Suprapubic skin (tissue), 4 donors: ENCODE data around the gene PGM2L1. TPM values are rescaled to one million over a fixed set of nuclear protein-coding genes. Genes with fewer than 3 reads are reported as not detected.
"Not testable (repeated sequence)": the region's sequence is repeated elsewhere in the genome, so short reads cannot be mapped to it uniquely, and the experiment has no call there.

Source experiments
- DNase-seq, 2 donors: peaks; one replicate each; pipeline ENCODE4 v3.0.0-alpha.2; 2019; ENCODE audit warnings: low spot score in 2 of 2
- H3K27ac ChIP-seq: fragments of 200-600 bp; sonication (generic); one replicate; pipeline ENCODE4 v1.5.1; 2019
- H3K27me3 ChIP-seq: fragments of 200-600 bp; sonication (generic); one replicate; pipeline ENCODE4 v1.5.1; 2019
- H3K36me3 ChIP-seq: fragments of 200-600 bp; sonication (generic); one replicate; pipeline ENCODE4 v1.5.1; 2019
- H3K4me1 ChIP-seq: fragments of 200-600 bp; sonication (generic); one replicate; pipeline ENCODE4 v1.5.1; 2019
- H3K4me3 ChIP-seq: fragments of 200-600 bp; sonication (generic); one replicate; pipeline ENCODE4 v1.5.1; 2019; ENCODE audit warnings: mild to moderate bottlenecking
- H3K9me3 ChIP-seq: fragments of 200-600 bp; sonication (generic); one replicate; pipeline ENCODE4 v1.5.1; 2019
- CTCF ChIP-seq, 2 donors: fragments of 200-600 bp in 1 of 2; fragments of 450-650 bp in 1 of 2; sonication (generic) in 1 of 2; IDR thresholded peaks; one replicate each; pipeline ENCODE4 v1.5.1; 2016 to 2019; ENCODE audit warnings: antibody characterized with exemption in 2 of 2, mild to moderate bottlenecking in 1 of 2, moderate library complexity in 1 of 2
- EP300 ChIP-seq: sonication (generic); formaldehyde crosslinking; IDR thresholded peaks from one replicate; pipeline ENCODE4 v1.6.1; 2017; ENCODE audit warnings: antibody characterized with exemption
- POLR2A ChIP-seq, 2 donors: fragments of 450-650 bp; IDR thresholded peaks; one replicate each; pipeline ENCODE4 v1.6.1; 2017; ENCODE audit warnings: antibody characterized with exemption in 2 of 2, mild to moderate bottlenecking in 2 of 2, moderate library complexity in 2 of 2
- POLR2AphosphoS5 ChIP-seq, 3 donors: sonication (generic); formaldehyde crosslinking; IDR thresholded peaks; one replicate each; pipeline ENCODE4 v1.6.1; 2017; ENCODE audit warnings: antibody characterized with exemption in 3 of 3
- WGBS: methylation state at CpG from one replicate; pipeline ENCODE4 v1.1.5; 2018; 5-methylcytosine and 5-hydroxymethylcytosine counted together
- total RNA-seq, 4 donors: library from RNA; depleted of rRNA; stranded (reverse); fragments of >200 nt; gene quantifications; one replicate each; pipeline ENCODE4 v1.1.0, GENCODE V29; 2016

Gene PGM2L1
- total RNA-seq, 4 donors from 2014 or later = 0.91 to 3.9 (median 2.0) TPM

DNA sequence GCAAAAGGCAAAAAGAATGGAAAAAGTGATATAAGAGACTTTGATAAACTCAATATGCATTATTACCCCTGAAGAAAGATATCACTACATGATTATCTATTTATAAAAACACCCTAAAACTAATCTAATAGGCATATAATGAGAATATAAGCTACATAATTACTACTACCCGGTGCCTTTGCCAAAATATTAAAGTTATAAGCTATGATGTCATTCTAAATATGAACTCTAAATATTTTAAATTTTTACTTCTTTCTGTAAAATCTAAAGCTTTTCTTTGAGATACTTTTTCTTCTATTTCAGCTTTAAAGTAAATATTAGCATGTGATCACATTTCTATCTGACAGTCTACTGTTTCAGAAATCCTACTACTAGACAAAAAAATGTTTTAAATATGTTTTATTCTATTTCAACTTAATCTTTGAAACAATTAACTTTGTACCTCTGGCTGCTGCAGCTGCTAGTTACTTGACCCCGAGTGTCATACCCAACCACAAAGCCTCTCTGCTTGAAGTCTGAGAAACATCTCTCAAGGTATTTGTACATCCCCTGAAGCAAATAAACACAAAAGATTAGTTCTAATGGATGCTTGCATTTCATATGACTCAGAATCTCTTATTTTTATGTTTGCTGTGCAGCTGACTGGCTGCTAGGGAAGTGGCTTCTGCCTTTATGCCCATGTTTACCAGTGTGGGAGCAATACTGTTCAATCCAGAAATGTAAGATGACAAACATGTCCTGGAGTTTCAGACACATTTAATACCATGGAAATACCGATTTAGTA, 26.8 kb downstream of the PGM2L1 start:
- Histone ChIP-seq H3K27me3 (no peaks in the 10 kb centered on the region), H3K27ac (no peak overlapping the region), H3K9me3 (no peaks in the 10 kb centered on the region), H3K36me3 (peaks cover 10% of the 10 kb centered on the region), H3K4me3 (no peak overlapping the region), H3K4me1 (no peaks in the 10 kb centered on the region)
- TF ChIP-seq EP300 (no peak), POLR2A (IDR thresholded peaks at IDR 0.05) (no peak), CTCF (IDR thresholded peaks at IDR 0.05) (no peak), POLR2AphosphoS5 (IDR thresholded peaks at IDR 0.05) (no peak)
- 80% methylated on average over 3 of the region's 3 CpGs for WGBS
- no peak for DNase-seq

DNA sequence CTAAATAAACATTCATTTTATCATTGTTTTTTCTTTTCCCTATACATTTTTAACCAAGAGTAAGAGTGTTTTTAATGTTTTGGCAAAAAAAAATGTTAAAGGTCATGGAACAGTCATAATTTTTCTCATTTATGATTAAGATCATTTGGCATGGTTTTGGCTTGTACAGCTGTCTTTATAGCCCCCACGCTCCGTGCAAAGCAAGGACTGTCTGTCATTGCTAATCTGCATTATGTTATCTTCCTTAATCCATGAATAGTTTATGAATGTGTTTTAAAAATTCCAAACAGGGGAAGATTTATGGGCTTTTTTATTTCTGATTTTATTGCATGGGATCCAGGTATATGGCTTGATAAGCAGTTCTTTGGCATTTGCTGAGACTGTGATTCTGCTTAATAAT, 28.1 kb downstream of the PGM2L1 start:
- Histone ChIP-seq H3K9me3 (no peaks in the 10 kb centered on the region), H3K4me3 (no peak overlapping the region), H3K27ac (no peak overlapping the region), H3K4me1 (no peaks in the 10 kb centered on the region), H3K36me3 (peaks cover 11% of the 10 kb centered on the region), H3K27me3 (no peaks in the 10 kb centered on the region)
- 90% methylated on average over 2 of the region's 2 CpGs for WGBS
- DNase-seq = no peak
- TF ChIP-seq EP300 (no peak), POLR2A (IDR thresholded peaks at IDR 0.05) (no peak), CTCF (IDR thresholded peaks at IDR 0.05) (no peak), POLR2AphosphoS5 (IDR thresholded peaks at IDR 0.05) (no peak)

GRCh38 chr11:74367881-74368280, 30.4 kb downstream of the PGM2L1 start:
- Histone ChIP-seq H3K36me3 (peaks cover 11% of the 10 kb centered on the region), H3K27me3 (no peaks in the 10 kb centered on the region), H3K27ac (no peak overlapping the region), H3K4me1 (no peaks in the 10 kb centered on the region), H3K4me3 (no peak overlapping the region), H3K9me3 (no peaks in the 10 kb centered on the region)
- WGBS = 81% methylated on average over 5 of the region's 5 CpGs
- TF ChIP-seq POLR2A (IDR thresholded peaks at IDR 0.05) = no peak
- no peak for TF ChIP-seq POLR2AphosphoS5 (IDR thresholded peaks at IDR 0.05)
- TF ChIP-seq CTCF (IDR thresholded peaks at IDR 0.05) = no peak
- TF ChIP-seq EP300 = no peak
- DNase-seq = no peak

- WGBS = 84% methylated on average over 2 of the region's 2 CpGs
- H3K36me3 ChIP-seq = peaks cover 11% of the 10 kb centered on the region
- TF ChIP-seq CTCF (IDR thresholded peaks at IDR 0.05) (no peak), POLR2AphosphoS5 (IDR thresholded peaks at IDR 0.05) (no peak), POLR2A (IDR thresholded peaks at IDR 0.05) (no peak), EP300 (no peak)
Measured at GRCh38 chr11:74366576-74366975, 31.7 kb downstream of the PGM2L1 start.

GRCh38 chr11:74365805-74366204, 32.4 kb downstream of the PGM2L1 start:
- H3K4me3 ChIP-seq, H3K27ac ChIP-seq, H3K9me3 ChIP-seq, H3K27me3 ChIP-seq, DNase-seq, H3K4me1 ChIP-seq: not testable (repeated sequence)
- H3K36me3 ChIP-seq = peaks cover 13% of the 10 kb centered on the region
- 100% methylated on average over 3 of the region's 3 CpGs for whole genome bisulfite sequencing

More at GRCh38 chr11:74366576-74366975, 31.7 kb downstream of the PGM2L1 start:
- Histone ChIP-seq H3K27ac (no peak overlapping the region), H3K4me1 (no peaks in the 10 kb centered on the region), H3K4me3 (no peak overlapping the region), H3K27me3 (no peaks in the 10 kb centered on the region), H3K9me3 (no peaks in the 10 kb centered on the region)
- no peak for DNase-seq

DNA sequence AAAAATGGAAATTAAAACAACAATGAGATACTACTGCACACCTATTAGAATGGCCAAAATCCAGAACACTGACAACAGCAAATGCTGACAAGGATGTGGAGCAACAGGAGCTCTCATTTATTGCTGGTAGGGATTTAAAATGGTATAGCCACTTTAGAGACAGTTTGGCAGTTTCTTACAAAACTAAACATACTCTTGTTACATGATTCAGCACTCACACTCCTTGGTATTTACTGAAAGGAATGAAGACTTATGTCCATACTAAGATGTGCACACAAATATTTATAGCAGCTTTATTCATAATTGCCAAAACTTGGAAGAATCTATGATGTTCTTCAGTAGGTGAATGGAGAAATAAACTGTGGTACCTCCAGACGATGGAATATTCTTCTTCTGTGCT, 40.8 kb downstream of the PGM2L1 start:
- Histone ChIP-seq H3K9me3 (no peaks in the 10 kb centered on the region), H3K27me3 (no peaks in the 10 kb centered on the region), H3K36me3 (peaks cover 17% of the 10 kb centered on the region), H3K27ac (no peak overlapping the region), H3K4me1 (no peaks in the 10 kb centered on the region), H3K4me3 (no peak overlapping the region)
- 97% methylated on average over 1 of the region's 1 CpG for WGBS
- no peak for DNase-seq
- TF ChIP-seq EP300 = no peak
